Measurements from ENCODE around the gene TCP11. TPM values are rescaled to one million over a fixed set of nuclear protein-coding genes. Genes with fewer than 3 reads are reported as not detected.
A peak's percentile ranks its signal among the peaks of the same experiment; 100 is the strongest.

TCP11 gene
- total RNA-seq, 1 donor, result 0.72 TPM

- H3K4me2 ChIP-seq (ENCODE audit: insufficient read depth, low read length), result no peak overlapping the region
- TF ChIP-seq CTCF (IDR thresholded peaks at IDR 0.05; ENCODE audit: extremely low read depth, low read depth, low read length), result no peak
- no peak overlapping the region for H3K27ac ChIP-seq (ENCODE audit: low read depth, low read length)
- H3K79me2 ChIP-seq (ENCODE audit: insufficient read depth, low read length), result no peaks in the 10 kb centered on the region
- no peak overlapping the region for H2AFZ ChIP-seq (ENCODE audit: low read length)
- no peak for DNase-seq (ENCODE audit: insufficient read length, low spot score, missing footprints)
- no peak overlapping the region for H3K4me3 ChIP-seq (ENCODE audit: insufficient read depth, low read length)
- no peaks in the 10 kb centered on the region for H4K20me1 ChIP-seq (ENCODE audit: insufficient read depth, low read length)
- H3K27me3 ChIP-seq (ENCODE audit: insufficient read depth, low read length), result no peaks in the 10 kb centered on the region
- no peaks in the 10 kb centered on the region for H3K36me3 ChIP-seq (ENCODE audit: insufficient read depth, low read length)
- no peaks in the 10 kb centered on the region for H3K9me3 ChIP-seq (ENCODE audit: low read depth, low read length)
- H3K4me1 ChIP-seq (ENCODE audit: insufficient read depth, low read length), result peaks cover 53% of the 10 kb centered on the region
These were observed 42.1 kb upstream of the TCP11 start for GRCh38 chr6:35183281-35183680.

- Histone ChIP-seq H3K36me3 (ENCODE audit: insufficient read depth, low read length) (no peaks in the 10 kb centered on the region), H3K27ac (ENCODE audit: low read depth, low read length) (peak overlapping the region; percentile 87), H3K9me3 (ENCODE audit: low read depth, low read length) (no peaks in the 10 kb centered on the region), H3K79me2 (ENCODE audit: insufficient read depth, low read length) (no peaks in the 10 kb centered on the region), H3K27me3 (ENCODE audit: insufficient read depth, low read length) (no peaks in the 10 kb centered on the region), H3K4me2 (ENCODE audit: insufficient read depth, low read length) (peak overlapping the region; percentile 64), H3K4me3 (ENCODE audit: insufficient read depth, low read length) (peak overlapping the region; percentile 28), H3K4me1 (ENCODE audit: insufficient read depth, low read length) (peaks cover 65% of the 10 kb centered on the region), H2AFZ (ENCODE audit: low read length) (peak overlapping the region; percentile 2), H4K20me1 (ENCODE audit: insufficient read depth, low read length) (no peaks in the 10 kb centered on the region)
- no peak for TF ChIP-seq CTCF (IDR thresholded peaks at IDR 0.05; ENCODE audit: extremely low read depth, low read depth, low read length)
- peak; percentile 92 for DNase-seq (ENCODE audit: insufficient read length, low spot score, missing footprints)
These were observed 40.9 kb upstream of the TCP11 start for GRCh38 chr6:35181933-35182612.

- H3K4me3 ChIP-seq (ENCODE audit: insufficient read depth, low read length), result peak overlapping the region; percentile 28
- peak overlapping the region; percentile 2 for H2AFZ ChIP-seq (ENCODE audit: low read length)
- no peaks in the 10 kb centered on the region for H4K20me1 ChIP-seq (ENCODE audit: insufficient read depth, low read length)
- TF ChIP-seq CTCF (IDR thresholded peaks at IDR 0.05; ENCODE audit: extremely low read depth, low read depth, low read length), result no peak
- H3K4me2 ChIP-seq (ENCODE audit: insufficient read depth, low read length), result peak overlapping the region; percentile 64
- H3K36me3 ChIP-seq (ENCODE audit: insufficient read depth, low read length), result no peaks in the 10 kb centered on the region
- H3K79me2 ChIP-seq (ENCODE audit: insufficient read depth, low read length), result no peaks in the 10 kb centered on the region
- no peaks in the 10 kb centered on the region for H3K9me3 ChIP-seq (ENCODE audit: low read depth, low read length)
- peak; percentile 87 for DNase-seq (ENCODE audit: insufficient read length, low spot score, missing footprints)
- H3K4me1 ChIP-seq (ENCODE audit: insufficient read depth, low read length), result peaks cover 71% of the 10 kb centered on the region
- H3K27ac ChIP-seq (ENCODE audit: low read depth, low read length), result peak overlapping the region; percentile 87
- H3K27me3 ChIP-seq (ENCODE audit: insufficient read depth, low read length), result no peaks in the 10 kb centered on the region
These were observed 40.3 kb upstream of the TCP11 start for GRCh38 chr6:35181308-35181932.

GRCh38 chr6:35179901-35180535, 38.9 kb upstream of the TCP11 start:
- H3K79me2 ChIP-seq (ENCODE audit: insufficient read depth, low read length), result no peaks in the 10 kb centered on the region
- no peak overlapping the region for H2AFZ ChIP-seq (ENCODE audit: low read length)
- no peak for TF ChIP-seq CTCF (IDR thresholded peaks at IDR 0.05; ENCODE audit: extremely low read depth, low read depth, low read length)
- no peak for DNase-seq (ENCODE audit: insufficient read length, low spot score, missing footprints)
- no peaks in the 10 kb centered on the region for H3K9me3 ChIP-seq (ENCODE audit: low read depth, low read length)
- no peaks in the 10 kb centered on the region for H4K20me1 ChIP-seq (ENCODE audit: insufficient read depth, low read length)
- no peaks in the 10 kb centered on the region for H3K27me3 ChIP-seq (ENCODE audit: insufficient read depth, low read length)
- H3K4me1 ChIP-seq (ENCODE audit: insufficient read depth, low read length), result peaks cover 64% of the 10 kb centered on the region
- H3K36me3 ChIP-seq (ENCODE audit: insufficient read depth, low read length), result no peaks in the 10 kb centered on the region
- no peak overlapping the region for H3K4me3 ChIP-seq (ENCODE audit: insufficient read depth, low read length)
- no peak overlapping the region for H3K4me2 ChIP-seq (ENCODE audit: insufficient read depth, low read length)
- H3K27ac ChIP-seq (ENCODE audit: low read depth, low read length), result peak overlapping the region; percentile 60

All from osteoblast (primary cell).